KMS-11 (cell line): ENCODE measurements around the gene KLF3.
"Not testable (repeated sequence)": the region's sequence is repeated elsewhere in the genome, so short reads cannot be mapped to it uniquely, and the experiment has no call there.

Experiments used
- H2AFZ ChIP-seq: fragments of 200-600 bp; sonication (generic); 2 replicates; pipeline ENCODE4 v1.6.1; 2016; ENCODE audit warnings: antibody characterized with exemption, mixed run types, low read depth
- H3K27ac ChIP-seq: fragments of 200-600 bp; sonication (generic); 2 replicates; pipeline ENCODE4 v1.6.1; 2016; ENCODE audit warnings: mild to moderate bottlenecking, mixed run types
- H3K27me3 ChIP-seq: fragments of 200-600 bp; sonication (generic); 2 replicates; pipeline ENCODE4 v1.6.1; 2017; ENCODE audit warnings: mild to moderate bottlenecking, low read depth, mixed run types, moderate library complexity; ENCODE audit not compliant: insufficient read depth
- H3K36me3 ChIP-seq: fragments of 200-600 bp; sonication (generic); 2 replicates; pipeline ENCODE4 v1.6.1; 2017; ENCODE audit warnings: mild to moderate bottlenecking, mixed run types; ENCODE audit not compliant: insufficient read depth
- H3K4me1 ChIP-seq: fragments of 200-600 bp; sonication (generic); 2 replicates; pipeline ENCODE4 v1.6.1; 2016; ENCODE audit warnings: mild to moderate bottlenecking, low read depth, mixed run types; ENCODE audit not compliant: poor library complexity, severe bottlenecking
- H3K4me2 ChIP-seq: fragments of 200-600 bp; sonication (generic); 2 replicates; pipeline ENCODE4 v1.7.0; 2016; ENCODE audit warnings: mild to moderate bottlenecking, mixed run types
- H3K4me3 ChIP-seq: fragments of 200-600 bp; sonication (generic); IDR thresholded peaks from 2 replicates; pipeline ENCODE4 v1.6.1; 2017; ENCODE audit warnings: low read depth, low read length, mixed read lengths; ENCODE audit not compliant: insufficient read depth
- H3K79me2 ChIP-seq: fragments of 200-600 bp; sonication (generic); 2 replicates; pipeline ENCODE4 v1.6.1; 2016; ENCODE audit warnings: low read depth, mixed run types; ENCODE audit not compliant: insufficient read depth
- H3K9ac ChIP-seq: fragments of 200-600 bp; sonication (generic); 2 replicates; pipeline ENCODE4 v1.6.1; 2016; ENCODE audit warnings: mild to moderate bottlenecking, mixed run types
- H4K20me1 ChIP-seq: fragments of 200-600 bp; sonication (generic); 2 replicates; pipeline ENCODE4 v1.6.1; 2016; ENCODE audit warnings: mild to moderate bottlenecking, mixed run types; ENCODE audit not compliant: insufficient read depth
- CTCF ChIP-seq: fragments of 200-600 bp; sonication (generic); conservative IDR thresholded peaks from 2 replicates; pipeline ENCODE4 v1.6.1; 2017; ENCODE audit warnings: low read depth, mild to moderate bottlenecking, antibody characterized with exemption, low read length, moderate library complexity, mixed read lengths

The KLF3 gene

DNA sequence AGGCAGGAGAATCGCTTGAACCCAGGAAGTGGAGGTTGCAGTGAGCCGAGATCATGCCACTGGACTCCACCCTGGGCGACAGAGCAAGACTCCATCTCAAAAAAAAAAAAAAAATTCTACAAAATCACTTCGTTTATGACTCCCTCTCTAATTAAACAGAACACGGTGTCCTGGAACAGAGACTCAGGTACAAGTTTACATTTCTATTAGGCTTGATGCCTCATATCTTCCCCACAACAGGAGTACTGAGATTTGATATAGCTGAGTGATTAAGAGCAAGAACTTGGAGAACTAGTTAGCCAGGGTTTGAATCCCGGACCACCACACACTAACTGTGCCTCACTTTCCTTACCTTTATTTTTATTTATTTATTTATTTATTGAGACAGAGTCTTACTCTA, 42.2 kb upstream of the KLF3 start:
- no peak overlapping the region for H3K4me2 ChIP-seq
- no peak for TF ChIP-seq CTCF
- H3K4me3 ChIP-seq = no peak overlapping the region
- H3K27me3 ChIP-seq = no peaks in the 10 kb centered on the region
- no peaks in the 10 kb centered on the region for H3K79me2 ChIP-seq
- no peak overlapping the region for H3K27ac ChIP-seq
- no peak overlapping the region for H3K9ac ChIP-seq
- H3K4me1 ChIP-seq = no peaks in the 10 kb centered on the region
- no peak overlapping the region for H2AFZ ChIP-seq
- no peaks in the 10 kb centered on the region for H3K36me3 ChIP-seq
- no peaks in the 10 kb centered on the region for H4K20me1 ChIP-seq

- H3K36me3 ChIP-seq, H3K27ac ChIP-seq, H3K79me2 ChIP-seq, H3K4me3 ChIP-seq, H4K20me1 ChIP-seq, H2AFZ ChIP-seq, H3K9ac ChIP-seq, H3K4me2 ChIP-seq, H3K27me3 ChIP-seq, H3K4me1 ChIP-seq: not testable (repeated sequence)
Measured at GRCh38 chr4:38622340-38622739, 41.7 kb upstream of the KLF3 start.

DNA sequence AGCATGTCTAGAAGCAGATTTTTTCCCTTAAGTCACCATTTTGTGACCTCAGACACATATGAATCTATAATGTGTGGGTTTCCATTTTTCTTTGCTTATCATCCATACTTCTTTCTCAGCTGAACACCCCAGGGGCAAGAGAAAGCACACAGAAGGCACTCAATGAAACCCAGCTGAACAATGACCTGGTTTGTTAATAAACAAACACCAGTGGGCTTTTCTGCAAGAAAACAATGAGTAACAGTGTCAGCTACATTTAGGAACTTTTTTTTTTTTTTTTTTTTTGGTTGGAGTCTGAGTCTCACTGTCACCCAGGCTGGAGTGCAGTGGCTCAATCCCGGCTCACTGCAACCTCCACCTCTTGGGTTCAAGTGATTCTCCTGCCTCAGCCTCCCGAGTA, 40.7 kb upstream of the KLF3 start:
- no peak for TF ChIP-seq CTCF

DNA sequence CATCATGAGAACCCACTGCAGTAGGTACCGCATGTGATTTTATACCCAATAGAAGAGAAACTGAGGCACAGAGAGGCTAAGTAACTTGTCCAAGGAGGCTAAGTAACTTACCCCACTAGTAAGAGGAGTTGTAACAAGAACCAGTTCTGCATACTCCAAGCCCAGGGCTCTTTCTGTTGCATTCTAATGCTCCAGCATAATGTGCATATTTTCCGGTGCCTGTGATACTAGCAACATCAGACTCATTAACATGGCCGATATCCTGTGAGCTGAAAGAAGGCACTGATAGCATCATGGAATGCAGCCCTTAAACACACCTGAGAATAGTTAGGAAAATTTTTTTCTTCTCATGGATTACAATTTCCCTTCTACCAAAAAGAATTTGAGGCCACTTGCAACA, 39.7 kb upstream of the KLF3 start:
- Histone ChIP-seq H3K4me3 (no peak overlapping the region), H4K20me1 (no peaks in the 10 kb centered on the region), H3K9ac (no peak overlapping the region), H3K27ac (no peak overlapping the region), H3K36me3 (no peaks in the 10 kb centered on the region), H3K79me2 (no peaks in the 10 kb centered on the region), H3K4me2 (no peak overlapping the region), H3K27me3 (no peaks in the 10 kb centered on the region), H3K4me1 (no peaks in the 10 kb centered on the region), H2AFZ (no peak overlapping the region)
- no peak for TF ChIP-seq CTCF

More for the DNA sequence above, 40.7 kb upstream of the KLF3 start:
- Histone ChIP-seq H3K36me3 (no peaks in the 10 kb centered on the region), H3K27me3 (no peaks in the 10 kb centered on the region), H3K79me2 (no peaks in the 10 kb centered on the region), H3K9ac (no peak overlapping the region), H2AFZ (no peak overlapping the region), H3K4me2 (no peak overlapping the region), H3K4me3 (no peak overlapping the region), H4K20me1 (no peaks in the 10 kb centered on the region), H3K4me1 (no peaks in the 10 kb centered on the region), H3K27ac (no peak overlapping the region)

- no peak for TF ChIP-seq CTCF
- Histone ChIP-seq H4K20me1 (no peaks in the 10 kb centered on the region), H3K27me3 (no peaks in the 10 kb centered on the region), H3K79me2 (no peaks in the 10 kb centered on the region), H3K4me3 (no peak overlapping the region), H3K9ac (no peak overlapping the region), H3K4me2 (no peak overlapping the region), H3K36me3 (no peaks in the 10 kb centered on the region), H2AFZ (no peak overlapping the region), H3K27ac (no peak overlapping the region), H3K4me1 (no peaks in the 10 kb centered on the region)
Measured at GRCh38 chr4:38625508-38625907, 38.5 kb upstream of the KLF3 start.

- not testable (repeated sequence) for H3K4me1 ChIP-seq, H4K20me1 ChIP-seq, H3K4me3 ChIP-seq
Measured at GRCh38 chr4:38626901-38627444, 37.0 kb upstream of the KLF3 start.

More at GRCh38 chr4:38626901-38627444, 37.0 kb upstream of the KLF3 start:
- not testable (repeated sequence) for H3K36me3 ChIP-seq, H3K79me2 ChIP-seq, H3K27me3 ChIP-seq, H3K9ac ChIP-seq, H3K4me2 ChIP-seq, H2AFZ ChIP-seq, H3K27ac ChIP-seq
